Erythroblast (primary cell): ENCODE measurements around the gene AEN.

Source experiments
- GATA1 ChIP-seq: IDR thresholded peaks from 2 replicates; pipeline ENCODE4 v1.6.1; 2011; ENCODE audit warnings: low read depth, mild to moderate bottlenecking, control low read depth, low read length, moderate library complexity
- POLR2A ChIP-seq: IDR thresholded peaks from 2 replicates; pipeline ENCODE4 v1.6.1; 2011; ENCODE audit warnings: mild to moderate bottlenecking, low read length

- peak; percentile 25 for TF ChIP-seq POLR2A
- no peak for TF ChIP-seq GATA1
These were observed 15.5 kb downstream of the AEN start for GRCh38 chr15:88636654-88637053.
